ENCODE measurements around the gene POLG. TPM values are rescaled to one million over a fixed set of nuclear protein-coding genes. Genes with fewer than 3 reads are reported as not detected.
A peak's percentile ranks its signal among the peaks of the same experiment; 100 is the strongest.

The POLG gene
- total and polyA plus RNA-seq, 8 donors = 22.7 to 172 (median 54.7) TPM

DNA sequence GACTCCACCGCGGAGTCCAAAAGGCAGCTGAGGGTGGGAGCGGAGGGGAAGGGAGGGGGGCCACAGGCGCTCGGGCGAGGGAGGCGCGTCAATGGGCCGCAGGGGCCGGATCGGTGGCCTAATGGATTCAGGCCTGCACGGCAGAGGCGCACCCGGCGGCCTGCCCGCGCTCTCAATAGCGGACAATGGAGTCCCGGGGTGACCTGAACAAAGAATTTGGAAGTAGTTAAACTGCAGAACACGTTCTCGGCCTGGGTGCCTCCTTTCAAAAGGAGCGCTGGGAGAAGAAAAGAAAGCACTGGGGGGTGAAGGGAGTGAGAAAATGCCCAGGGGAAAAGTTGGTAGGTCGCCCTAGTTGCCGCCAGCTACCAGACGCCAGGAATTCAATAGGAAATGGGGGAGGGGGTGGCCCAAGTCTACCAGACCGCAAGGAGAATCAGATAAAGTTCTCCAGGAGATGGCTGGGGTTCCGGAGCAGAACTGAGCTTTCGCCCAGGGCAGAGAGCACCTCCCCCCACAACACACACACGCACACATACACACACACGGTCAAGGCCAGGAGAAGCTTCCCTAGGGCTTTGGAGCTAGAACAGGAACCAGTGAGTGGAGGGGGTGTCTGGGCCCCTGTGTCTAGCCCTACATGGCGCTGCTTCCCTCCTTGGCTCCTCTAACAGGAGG, 25.8 kb upstream of the POLG start:
- no peak for TF ChIP-seq EP300 (IDR thresholded peaks at IDR 0.05)
- no peak for TF ChIP-seq POLR2AphosphoS5 (IDR thresholded peaks at IDR 0.05)
- TF ChIP-seq POLR2A (IDR thresholded peaks at IDR 0.05) = no peak
- TF ChIP-seq, protein P1, sequence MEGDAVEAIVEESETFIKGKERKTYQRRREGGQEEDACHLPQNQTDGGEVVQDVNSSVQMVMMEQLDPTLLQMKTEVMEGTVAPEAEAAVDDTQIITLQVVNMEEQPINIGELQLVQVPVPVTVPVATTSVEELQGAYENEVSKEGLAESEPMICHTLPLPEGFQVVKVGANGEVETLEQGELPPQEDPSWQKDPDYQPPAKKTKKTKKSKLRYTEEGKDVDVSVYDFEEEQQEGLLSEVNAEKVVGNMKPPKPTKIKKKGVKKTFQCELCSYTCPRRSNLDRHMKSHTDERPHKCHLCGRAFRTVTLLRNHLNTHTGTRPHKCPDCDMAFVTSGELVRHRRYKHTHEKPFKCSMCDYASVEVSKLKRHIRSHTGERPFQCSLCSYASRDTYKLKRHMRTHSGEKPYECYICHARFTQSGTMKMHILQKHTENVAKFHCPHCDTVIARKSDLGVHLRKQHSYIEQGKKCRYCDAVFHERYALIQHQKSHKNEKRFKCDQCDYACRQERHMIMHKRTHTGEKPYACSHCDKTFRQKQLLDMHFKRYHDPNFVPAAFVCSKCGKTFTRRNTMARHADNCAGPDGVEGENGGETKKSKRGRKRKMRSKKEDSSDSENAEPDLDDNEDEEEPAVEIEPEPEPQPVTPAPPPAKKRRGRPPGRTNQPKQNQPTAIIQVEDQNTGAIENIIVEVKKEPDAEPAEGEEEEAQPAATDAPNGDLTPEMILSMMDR (IDR thresholded peaks at IDR 0.05) = no peak
- WGBS, 5 donors = 4 to 12% (median 7%) methylated on average over 31 of the region's 31 CpGs
- intact Hi-C loops (cut with DNase I; ENCODE audit: low total_unique reads) = loop anchor here (5.0 kb wide), 1 partner anchor 72 kb away; no protein-coding TSS in a partner anchor
- Histone ChIP-seq H3K36me3 (no peaks in the 10 kb centered on the region), H3K4me3 (no peak overlapping the region), H3K27me3 (peaks cover 44 to 100% (median 94%) of the 10 kb centered on the region in 3 donors), H3K4me1 (peaks cover 16 to 35% (median 29%) of the 10 kb centered on the region in 4 donors), H3K9me3 (no peaks in the 10 kb centered on the region), H3K27ac (no peak overlapping the region)
- no peak for DNase-seq

DNA sequence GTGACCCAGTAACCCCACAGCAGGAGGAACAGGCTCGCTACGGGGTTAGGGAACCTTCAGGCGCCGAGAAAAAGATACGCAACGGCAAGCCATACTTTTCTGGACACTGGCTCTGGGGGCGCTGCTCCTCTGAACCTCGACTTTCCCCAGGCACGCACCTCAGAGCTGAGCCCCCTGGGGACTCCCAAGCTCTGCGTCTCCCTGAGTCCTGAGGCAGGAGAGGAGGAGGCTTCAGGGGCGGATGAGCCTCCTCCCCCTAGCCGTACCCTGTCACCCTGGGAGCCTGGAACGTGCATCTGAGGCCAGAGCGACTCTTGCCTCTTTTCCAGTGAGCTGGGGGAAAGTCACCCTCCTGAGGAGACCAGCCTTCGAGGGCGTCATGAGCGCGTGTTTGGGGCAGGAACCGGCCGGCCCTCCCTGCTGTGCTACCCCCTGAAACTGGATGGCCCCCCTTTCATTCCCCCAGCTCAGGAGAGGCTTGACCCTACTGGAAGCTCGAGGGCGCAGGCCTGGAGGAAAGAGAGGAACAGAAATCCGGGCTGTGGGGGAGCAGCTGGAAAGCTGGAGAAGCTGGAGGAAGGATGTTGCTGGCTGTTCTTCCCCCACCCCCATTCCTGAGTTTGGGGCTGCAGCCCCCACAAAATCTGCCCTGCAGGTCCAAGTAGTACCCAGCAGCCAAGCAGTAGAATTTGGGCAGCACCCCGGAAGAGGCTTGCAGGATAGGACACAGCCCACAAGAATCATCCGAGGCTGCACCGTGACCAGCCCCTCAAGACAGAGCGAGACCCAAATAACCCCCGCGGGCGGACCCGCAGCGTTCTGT, 25.1 kb upstream of the POLG start:
- Histone ChIP-seq H3K9me3 (no peaks in the 10 kb centered on the region), H3K36me3 (no peaks in the 10 kb centered on the region), H3K4me3 (peak overlapping the region in 3 of 4 donors; percentile 38 to 52 (median 51)), H3K27me3 (peaks cover 39 to 100% (median 94%) of the 10 kb centered on the region in 3 donors), H3K27ac (no peak overlapping the region), H3K4me1 (peaks cover 16 to 35% (median 29%) of the 10 kb centered on the region in 4 donors)
- DNase-seq = no peak
- intact Hi-C loops (cut with DNase I; ENCODE audit: low total_unique reads) = loop anchor here (5.0 kb wide), 1 partner anchor 73 kb away; no protein-coding TSS in a partner anchor
- 9 to 13% (median 10%) methylated on average over 22 to 32 of the region's 32 CpGs for WGBS, 5 donors
- no peak for TF ChIP-seq EP300 (IDR thresholded peaks at IDR 0.05)
- TF ChIP-seq, protein P1 (IDR thresholded peaks at IDR 0.05) = no peak
- no peak for TF ChIP-seq POLR2A (IDR thresholded peaks at IDR 0.05)
- no peak for TF ChIP-seq POLR2AphosphoS5 (IDR thresholded peaks at IDR 0.05)

DNA sequence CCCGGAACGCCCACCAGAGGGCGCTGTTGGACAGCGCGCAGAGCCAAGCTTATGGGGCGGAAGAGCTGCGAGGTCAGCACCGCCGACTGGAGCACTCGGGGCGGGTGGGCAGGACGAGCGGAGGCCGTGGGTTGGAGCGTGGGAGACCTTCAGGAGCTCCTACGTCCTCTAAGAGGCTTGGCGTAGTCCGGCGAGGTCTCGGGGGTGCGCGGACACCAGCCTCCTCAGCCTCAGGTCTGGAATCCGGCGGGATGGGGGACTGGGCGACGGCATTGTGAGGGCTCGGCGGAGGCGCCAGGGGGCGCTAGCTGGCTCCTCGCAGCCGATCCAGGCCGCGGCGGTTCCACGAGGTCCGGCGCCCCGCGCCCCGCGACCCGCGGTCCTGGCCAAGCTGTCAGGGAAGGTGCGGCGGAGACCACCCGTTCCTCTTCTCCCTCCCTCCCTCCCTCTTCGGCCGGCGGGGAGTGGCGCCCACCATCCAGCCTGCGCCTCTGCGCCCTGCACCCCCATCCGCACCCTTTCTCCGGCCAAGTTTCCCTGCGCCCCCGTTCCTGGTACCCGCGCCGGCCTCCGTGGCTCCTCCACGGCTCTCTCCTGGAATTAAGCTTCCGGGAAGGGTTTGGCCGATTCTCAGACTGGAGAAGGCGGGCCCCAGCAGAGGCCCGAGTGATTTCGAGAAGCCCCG, 24.3 kb upstream of the POLG start:
- H3K27ac ChIP-seq = no peak overlapping the region
- H3K36me3 ChIP-seq = no peaks in the 10 kb centered on the region
- peak overlapping the region; percentile 37 to 52 (median 44) for H3K4me3 ChIP-seq
- no peaks in the 10 kb centered on the region for H3K9me3 ChIP-seq
- WGBS, 5 donors = 1 to 5% (median 3%) methylated on average over 41 to 68 of the region's 68 CpGs
- intact Hi-C loops (cut with DNase I; ENCODE audit: low total_unique reads) = no loop called here
- peaks cover 16 to 35% (median 29%) of the 10 kb centered on the region in 4 donors for H3K4me1 ChIP-seq
- peak; percentile 81 to 93 for DNase-seq
- H3K27me3 ChIP-seq = peaks cover 32 to 100% (median 91%) of the 10 kb centered on the region in 3 donors
- TF ChIP-seq, protein P1 (IDR thresholded peaks at IDR 0.05) = peak in 6 of 7 experiments; percentile 88 to 99 (median 98)
- TF ChIP-seq POLR2A (IDR thresholded peaks at IDR 0.05) = no peak

DNA sequence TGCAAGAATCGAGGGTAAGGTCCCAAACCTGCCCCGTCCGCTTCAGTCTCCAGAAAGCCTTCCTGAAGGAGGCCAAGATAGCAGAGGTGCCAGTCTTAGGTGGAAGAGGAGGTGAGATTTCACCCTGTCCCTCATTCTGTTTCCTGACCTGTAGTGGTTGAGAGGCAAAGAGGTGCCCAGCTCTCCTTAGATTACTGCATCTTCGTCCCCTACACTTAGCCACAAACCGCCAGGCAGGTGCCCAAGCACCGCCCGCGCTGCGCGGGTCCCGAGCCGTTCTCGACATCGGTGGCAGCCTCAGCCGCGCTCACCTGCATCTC, 23.8 kb upstream of the POLG start:
- no peaks in the 10 kb centered on the region for H3K36me3 ChIP-seq
- no peak for DNase-seq
- no peak overlapping the region for H3K27ac ChIP-seq
- H3K4me3 ChIP-seq = peak overlapping the region; percentile 37 to 52 (median 44)
- WGBS, 5 donors = 5 to 17% (median 6%) methylated on average over 5 to 16 of the region's 16 CpGs
- no peak for TF ChIP-seq EP300 (IDR thresholded peaks at IDR 0.05)
- TF ChIP-seq, protein P1 (IDR thresholded peaks at IDR 0.05) = no peak
- no peak for TF ChIP-seq POLR2A (IDR thresholded peaks at IDR 0.05)
- no peak for TF ChIP-seq POLR2AphosphoS5 (IDR thresholded peaks at IDR 0.05)
- no peaks in the 10 kb centered on the region for H3K9me3 ChIP-seq
- peaks cover 16 to 35% (median 29%) of the 10 kb centered on the region in 4 donors for H3K4me1 ChIP-seq
- intact Hi-C loops (cut with DNase I; ENCODE audit: low total_unique reads) = no loop called here
- peaks cover 27 to 100% (median 89%) of the 10 kb centered on the region in 3 donors for H3K27me3 ChIP-seq

Data from stomach (tissue), 9 donors.